Panc1 (cell line): Measurements from ENCODE around the gene HOXA5. TPM values are rescaled to one million over a fixed set of nuclear protein-coding genes. Genes with fewer than 3 reads are reported as not detected.

Source experiments
- ATAC-seq: fragments of 200-7000 bp; cut with Tn5 transposase; 2 replicates; pipeline ENCODE4 v1.9.1; 2020; ENCODE audit warnings: mild to moderate bottlenecking, moderate library complexity
- BruUV-seq: library from RNA; stranded (reverse); fragments of 400-500 nt; replicated peaks from 2 replicates; lab custom pipeline; 2021; lab: Mats Ljungman, UMichigan
- CTCF ChIA-PET: fragments of 300-600 bp; sonication (Branson Sonifier 250); formaldehyde crosslinking; loops from one replicate; lab custom pipeline; 2022; ENCODE audit warnings: antibody characterized with exemption; lab: Charles Lee
- POLR2A ChIA-PET: fragments of 300-600 bp; sonication (Branson Sonifier 250); formaldehyde crosslinking; loops from one replicate; lab custom pipeline; 2022; ENCODE audit warnings: antibody characterized with exemption; lab: Charles Lee
- DNase-seq: peaks from one replicate; pipeline ENCODE4 v3.0.0-alpha.2; 2010; ENCODE audit warnings: low read depth, low spot score
- H3K27ac ChIP-seq: 2 replicates; pipeline ENCODE4 v1.5.1; 2011; ENCODE audit warnings: mild to moderate bottlenecking, low read length, inconsistent platforms
- H3K27me3 ChIP-seq: fragments of 200-500 bp; sonication (Bioruptor generic); 2 replicates; pipeline ENCODE4 v1.6.0; 2014; ENCODE audit warnings: low read length, inconsistent platforms; ENCODE audit not compliant: control insufficient read depth, insufficient read depth
- H3K36me3 ChIP-seq: fragments of 200-500 bp; sonication (Bioruptor generic); 2 replicates; pipeline ENCODE4 v1.5.1; 2014; ENCODE audit warnings: inconsistent platforms, mild to moderate bottlenecking, low read length, moderate library complexity; ENCODE audit not compliant: control insufficient read depth, insufficient read depth
- H3K4me1 ChIP-seq: 2 replicates; pipeline ENCODE4 v1.5.1; 2011; ENCODE audit warnings: inconsistent platforms, mild to moderate bottlenecking, low read length, moderate library complexity; ENCODE audit not compliant: control insufficient read depth, insufficient read depth
- H3K4me3 ChIP-seq, 2 experiments: 2 replicates each; pipeline ENCODE4 v1.5.1; 2011 to 2012; ENCODE audit warnings: low read depth in 2 of 2, low read length in 2 of 2, mild to moderate bottlenecking in 2 of 2, inconsistent platforms in 1 of 2, moderate library complexity in 1 of 2
- H3K9me3 ChIP-seq: fragments of 200-500 bp; sonication (Bioruptor generic); 2 replicates; pipeline ENCODE4 v1.5.1; 2014; ENCODE audit warnings: low read depth, mild to moderate bottlenecking, inconsistent platforms, low read length, moderate library complexity; ENCODE audit not compliant: control insufficient read depth, insufficient read depth
- CTCF ChIP-seq: fragments of 450-650 bp; IDR thresholded peaks from 2 replicates; pipeline ENCODE4 v1.5.1; 2017; ENCODE audit warnings: mild to moderate bottlenecking
- POLR2AphosphoS5 ChIP-seq: IDR thresholded peaks from 2 replicates; pipeline ENCODE4 v1.6.1; 2012; ENCODE audit warnings: mild to moderate bottlenecking, low read depth, low read length, moderate library complexity
- REST ChIP-seq, 2 experiments: IDR thresholded peaks; 2 replicates each; pipeline ENCODE4 v1.6.1; 2011 to 2012; ENCODE audit warnings: low read depth in 2 of 2, control low read depth in 1 of 2, low read length in 1 of 2, mild to moderate bottlenecking in 1 of 2, moderate library complexity in 1 of 2; ENCODE audit not compliant: insufficient read depth in 1 of 2
- SIN3A ChIP-seq: IDR thresholded peaks from 2 replicates; pipeline ENCODE4 v1.6.1; 2012; ENCODE audit warnings: low read depth, mild to moderate bottlenecking, low read length, moderate library complexity, borderline replicate concordance; ENCODE audit not compliant: insufficient read depth
- TCF7L2 ChIP-seq: IDR thresholded peaks from 2 replicates; pipeline ENCODE4 v1.6.1; 2011; ENCODE audit warnings: mild to moderate bottlenecking, low read depth, low read length, inconsistent platforms
- in situ Hi-C: cut with HindIII; loops from 2 replicates; pipeline ENCODE4 v1.10.0; 2016; ENCODE audit warnings: low sequenced_read_pairs, low pct_unique_long_range_greater_than_20kb
- intact Hi-C: fragments of 100-400 bp; cut with micrococcal nuclease; formaldehyde crosslinking; loops from one replicate; pipeline ENCODE4 v1.10.0; 2022; ENCODE audit not compliant: unreplicated experiment
- total RNA-seq: library from RNA; stranded (reverse); gene quantifications from one replicate; pipeline ENCODE4 v1.2.1, GENCODE V29; 2021; ENCODE audit not compliant: unreplicated experiment

Gene HOXA5
- total RNA-seq, 1 experiment from 2014 or later: 3.9 TPM

- H3K9me3 ChIP-seq: no peaks in the 10 kb centered on the region
- no peaks in the 10 kb centered on the region for H3K36me3 ChIP-seq
- TF ChIP-seq TCF7L2: no peak
- TF ChIP-seq SIN3A: no peak
- TF ChIP-seq REST (IDR thresholded peaks at IDR 0.05; ENCODE audit: insufficient read depth in 1 of 2, low read depth in 2 of 2, low read length in 1 of 2): no peak
- no peak for TF ChIP-seq CTCF
- TF ChIP-seq POLR2AphosphoS5: no peak
- ATAC-seq: no peak
- POLR2A ChIA-PET: interaction anchor here (0.6 kb wide), 1 partner anchor 343 kb away, joined by 3 read pairs; no protein-coding TSS in a partner anchor
- CTCF ChIA-PET: interaction anchor here (0.6 kb wide), 1 partner anchor 464 kb away, joined by 3 read pairs; no protein-coding TSS in a partner anchor
- intact Hi-C loops: no loop called here
- H3K27me3 ChIP-seq: no peaks in the 10 kb centered on the region
- peaks cover 30% of the 10 kb centered on the region for H3K4me1 ChIP-seq
- no TSS peak for BruUV-seq
- in situ Hi-C loops: no loop called here
- DNase-seq: no peak
- H3K27ac ChIP-seq: no peak overlapping the region
- no peak overlapping the region for H3K4me3 ChIP-seq
Measured at GRCh38 chr7:27145914-27146412, 2.5 kb upstream of the HOXA5 start.

- Histone ChIP-seq H3K4me3 (no peak overlapping the region), H3K36me3 (no peaks in the 10 kb centered on the region), H3K4me1 (peaks cover 30% of the 10 kb centered on the region), H3K27ac (no peak overlapping the region), H3K9me3 (no peaks in the 10 kb centered on the region), H3K27me3 (no peaks in the 10 kb centered on the region)
- no peak for ATAC-seq
- TF ChIP-seq POLR2AphosphoS5 (no peak), SIN3A (no peak), CTCF (no peak), REST (IDR thresholded peaks at IDR 0.05; ENCODE audit: insufficient read depth in 1 of 2, low read depth in 2 of 2, low read length in 1 of 2) (no peak), TCF7L2 (no peak)
- BruUV-seq: no TSS peak
- ChIA-PET POLR2A (interaction anchor here (0.6 kb wide), 1 partner anchor 343 kb away, joined by 3 read pairs; no protein-coding TSS in a partner anchor), CTCF (interaction anchor here (0.6 kb wide), 1 partner anchor 463 kb away, joined by 3 read pairs; no protein-coding TSS in a partner anchor)
- intact Hi-C loops (no loop called here), in situ Hi-C loops (no loop called here)
- DNase-seq: no peak
Measured at GRCh38 chr7:27145165-27145913, 1.9 kb upstream of the HOXA5 start.
